Measurements from ENCODE around the gene ASB13.

Gene ASB13

DNA sequence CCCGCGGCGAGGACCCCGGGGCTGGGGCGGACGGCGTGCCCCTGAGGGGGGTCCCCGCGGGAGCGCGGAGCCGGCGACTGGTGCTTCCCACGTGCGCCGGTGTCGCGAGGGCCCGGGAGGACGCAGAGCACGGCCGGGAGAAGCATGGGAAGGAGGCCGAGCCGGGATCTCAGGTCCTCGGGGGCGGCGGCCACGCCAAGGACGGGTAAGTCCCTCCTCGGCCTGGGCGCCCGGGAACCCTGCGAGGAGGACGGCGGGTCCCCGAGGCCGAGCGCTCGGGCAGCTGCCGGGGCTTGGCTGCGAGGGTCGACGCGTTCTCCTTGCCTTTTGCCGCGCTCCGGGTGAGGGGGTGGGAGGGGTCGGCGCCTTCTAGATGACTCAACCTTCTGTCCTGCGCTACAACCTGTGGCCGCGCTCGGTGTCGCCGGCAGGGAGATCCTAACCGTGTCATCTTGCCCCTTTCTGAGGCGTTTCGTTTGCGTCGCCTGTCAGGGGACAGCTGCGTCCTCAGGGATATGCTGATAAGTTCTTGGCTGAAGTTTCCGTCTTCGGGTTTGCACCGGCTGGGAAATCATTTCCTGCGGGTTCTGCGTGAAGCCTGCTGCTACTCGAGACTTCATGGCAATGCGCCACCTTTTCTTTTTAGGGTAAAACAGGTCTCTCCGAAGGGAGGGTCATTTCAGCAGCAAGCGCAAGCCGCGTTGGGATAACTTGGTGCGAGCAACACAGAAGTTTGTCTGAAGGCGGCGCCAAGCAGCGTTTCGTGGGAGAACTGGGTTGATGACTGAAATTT lies 18.8 kb upstream of the ASB13 start:
- Mint-ChIP-seq H3K4me3 (peak overlapping the region; percentile 97), H3K27ac (ENCODE audit: low read depth) (peak overlapping the region; percentile 98), H3K9me3 (no peaks in the 10 kb centered on the region), H3K27me3 (peaks cover 2% of the 10 kb centered on the region), H3K36me3 (ENCODE audit: insufficient read depth) (peaks cover 12% of the 10 kb centered on the region), H3K4me1 (peaks cover 43% of the 10 kb centered on the region)
- ATAC-seq (replicated peaks; ENCODE audit: extremely low read depth, poor library complexity, severe bottlenecking): peak; percentile 72
- DNase-seq (ENCODE audit: low spot score in 2 of 2): peak; percentile 46 to 55

DNA sequence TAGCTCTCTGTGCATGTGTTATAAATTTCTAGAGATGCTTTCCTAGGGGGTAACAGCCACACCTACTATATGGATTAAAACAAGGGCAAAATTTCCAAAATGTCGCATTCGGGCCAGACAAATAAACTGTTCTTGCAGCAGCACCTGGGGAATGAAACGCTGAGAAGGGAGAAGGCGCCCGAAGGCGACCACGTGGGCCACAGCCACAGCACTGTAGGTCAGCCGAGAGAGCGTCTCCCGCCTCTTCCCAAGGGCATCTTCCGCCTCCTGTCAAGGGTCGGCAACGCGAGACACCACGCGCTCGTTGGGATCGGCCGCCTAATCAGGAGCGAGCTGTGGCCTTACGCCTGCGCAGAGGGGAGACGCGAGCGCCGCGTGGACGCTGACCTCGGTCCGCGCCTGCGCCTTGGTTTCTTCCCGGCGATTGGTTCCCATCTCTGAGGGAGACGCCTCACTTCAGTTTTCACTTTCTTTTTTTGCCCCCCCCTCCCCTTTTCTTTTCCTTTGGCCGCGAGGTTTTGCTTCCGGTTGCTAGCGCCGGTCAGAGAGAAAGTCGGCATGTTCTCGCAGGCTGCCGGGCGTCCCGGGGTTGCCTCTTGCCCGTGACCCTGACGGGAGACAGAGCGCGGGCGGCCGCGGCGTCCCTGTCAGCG lies 18.0 kb upstream of the ASB13 start, which contains the start of gene TASOR2:
Gene TASOR2, plus strand, starts transcription at position 521 of the 653 bp plus-strand sequence. CDS start 35,805 bp downstream, outside the sequence.
- Mint-ChIP-seq H3K4me3 (peak within 1 kb of the TSS; percentile 97), H3K27ac (ENCODE audit: low read depth) (peak within 1 kb of the TSS; percentile 98), H3K27me3 (peaks cover 9% of the 10 kb centered on the region), H3K9me3 (no peaks in the 10 kb centered on the region), H3K36me3 (ENCODE audit: insufficient read depth) (peaks cover 12% of the 10 kb centered on the region), H3K4me1 (peaks cover 42% of the 10 kb centered on the region)
- ATAC-seq (replicated peaks; ENCODE audit: extremely low read depth, poor library complexity, severe bottlenecking) (peak; percentile 82), DNase-seq (ENCODE audit: low spot score in 2 of 2) (peak; percentile 84)

DNA sequence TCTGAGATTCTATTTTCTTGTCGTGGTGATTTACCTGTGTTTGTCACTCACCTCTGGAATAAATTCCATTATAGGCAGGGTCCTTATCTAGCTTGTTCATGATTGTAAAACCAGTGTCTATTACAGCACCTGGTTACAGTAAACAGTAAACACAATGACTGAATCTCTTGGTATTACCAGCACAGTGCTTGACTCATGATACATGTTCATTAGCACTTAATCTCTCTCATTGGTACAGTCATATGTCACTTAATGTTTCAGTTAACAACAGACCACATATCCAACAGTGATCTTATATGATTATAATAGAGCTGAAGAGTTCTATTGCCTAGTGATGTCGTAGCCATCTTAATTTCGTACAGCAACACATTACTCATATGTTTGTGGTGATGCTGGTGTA lies 16.7 kb upstream of the ASB13 start:
- H3K9me3 Mint-ChIP-seq: no peaks in the 10 kb centered on the region
- no peak for ATAC-seq (replicated peaks; ENCODE audit: extremely low read depth, poor library complexity, severe bottlenecking)

DNA sequence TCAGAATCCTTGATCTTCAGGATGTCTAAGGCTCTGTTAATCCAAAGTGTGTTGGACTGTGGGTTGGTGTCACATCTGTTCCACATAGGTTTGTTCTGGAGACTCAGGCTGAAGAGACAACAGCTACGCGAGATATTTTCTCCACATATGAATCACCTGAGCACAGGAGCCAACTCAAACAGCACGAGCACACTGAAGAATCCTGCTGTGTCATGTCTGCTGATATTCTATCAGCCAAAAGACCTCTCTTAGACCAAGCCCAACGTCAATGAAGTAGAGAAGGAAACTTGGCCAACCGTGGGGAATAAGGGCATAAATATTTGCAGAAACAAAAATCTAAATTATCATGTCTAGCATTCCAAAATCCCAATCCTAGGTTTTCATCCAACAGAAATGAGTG lies 15.5 kb upstream of the ASB13 start:
- Mint-ChIP-seq H3K4me3 (no peak overlapping the region), H3K9me3 (no peaks in the 10 kb centered on the region), H3K27ac (ENCODE audit: low read depth) (no peak overlapping the region), H3K27me3 (peaks cover 34% of the 10 kb centered on the region), H3K4me1 (peaks cover 30% of the 10 kb centered on the region), H3K36me3 (ENCODE audit: insufficient read depth) (peaks cover 12% of the 10 kb centered on the region)
- ATAC-seq (replicated peaks; ENCODE audit: extremely low read depth, poor library complexity, severe bottlenecking) (no peak), DNase-seq (ENCODE audit: low spot score in 2 of 2) (no peak)

More for the DNA sequence above, 16.7 kb upstream of the ASB13 start:
- peaks cover 30% of the 10 kb centered on the region for H3K4me1 Mint-ChIP-seq
- H3K27me3 Mint-ChIP-seq: peaks cover 23% of the 10 kb centered on the region
- DNase-seq (ENCODE audit: low spot score in 2 of 2): no peak
- peaks cover 12% of the 10 kb centered on the region for H3K36me3 Mint-ChIP-seq (ENCODE audit: insufficient read depth)
- H3K4me3 Mint-ChIP-seq: peak overlapping the region; percentile 4
- H3K27ac Mint-ChIP-seq (ENCODE audit: low read depth): no peak overlapping the region

DNA sequence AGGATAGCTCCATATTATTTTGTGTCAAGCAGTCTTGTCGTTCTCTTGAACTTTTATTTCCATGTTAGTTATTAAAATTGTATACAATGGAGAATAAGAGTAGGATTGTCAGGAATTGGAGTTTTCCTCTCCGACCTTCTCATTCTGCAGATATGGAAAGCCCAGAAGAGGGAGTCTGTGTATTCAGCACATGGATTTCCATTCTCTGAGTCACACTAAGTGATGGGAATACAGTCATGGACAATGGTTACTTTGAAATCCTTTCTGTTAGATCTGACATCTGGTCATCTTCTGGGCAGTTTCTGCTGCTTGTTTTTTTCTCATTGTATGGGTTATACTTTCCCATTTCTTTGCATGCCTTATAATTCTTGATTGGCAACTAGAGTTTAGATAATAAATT lies 13.2 kb upstream of the ASB13 start:
- DNase-seq (ENCODE audit: low spot score in 2 of 2): no peak
- no peak for ATAC-seq (replicated peaks; ENCODE audit: extremely low read depth, poor library complexity, severe bottlenecking)
- Mint-ChIP-seq H3K27ac (ENCODE audit: low read depth) (no peak overlapping the region), H3K36me3 (ENCODE audit: insufficient read depth) (peaks cover 7% of the 10 kb centered on the region), H3K4me3 (no peak overlapping the region), H3K9me3 (no peaks in the 10 kb centered on the region), H3K27me3 (peaks cover 44% of the 10 kb centered on the region), H3K4me1 (peaks cover 13% of the 10 kb centered on the region)

DNA sequence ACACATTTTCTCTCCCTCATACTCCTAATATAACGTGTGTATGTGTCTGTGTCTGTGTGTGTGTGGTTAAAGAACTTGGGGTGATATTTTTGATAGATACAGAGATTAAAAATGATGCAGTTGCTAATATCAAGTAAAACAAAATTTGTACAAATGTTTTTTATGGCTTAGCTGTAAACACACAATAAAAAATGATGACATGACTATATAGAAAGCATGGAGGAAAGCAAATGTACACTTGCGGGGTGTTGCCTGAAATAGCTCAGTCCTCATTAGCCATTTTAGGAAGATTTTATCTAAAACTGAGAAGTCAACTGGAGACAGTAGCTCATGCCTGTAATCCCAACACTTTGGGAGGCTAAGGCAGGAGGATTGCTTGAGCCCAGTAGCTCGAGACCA lies 12.6 kb upstream of the ASB13 start:
- ATAC-seq (replicated peaks; ENCODE audit: extremely low read depth, poor library complexity, severe bottlenecking) (no peak), DNase-seq (ENCODE audit: low spot score in 2 of 2) (no peak)
- Mint-ChIP-seq H3K4me3 (no peak overlapping the region), H3K36me3 (ENCODE audit: insufficient read depth) (peaks cover 3% of the 10 kb centered on the region), H3K27me3 (peaks cover 50% of the 10 kb centered on the region), H3K27ac (ENCODE audit: low read depth) (no peak overlapping the region), H3K4me1 (peaks cover 7% of the 10 kb centered on the region), H3K9me3 (no peaks in the 10 kb centered on the region)

DNA sequence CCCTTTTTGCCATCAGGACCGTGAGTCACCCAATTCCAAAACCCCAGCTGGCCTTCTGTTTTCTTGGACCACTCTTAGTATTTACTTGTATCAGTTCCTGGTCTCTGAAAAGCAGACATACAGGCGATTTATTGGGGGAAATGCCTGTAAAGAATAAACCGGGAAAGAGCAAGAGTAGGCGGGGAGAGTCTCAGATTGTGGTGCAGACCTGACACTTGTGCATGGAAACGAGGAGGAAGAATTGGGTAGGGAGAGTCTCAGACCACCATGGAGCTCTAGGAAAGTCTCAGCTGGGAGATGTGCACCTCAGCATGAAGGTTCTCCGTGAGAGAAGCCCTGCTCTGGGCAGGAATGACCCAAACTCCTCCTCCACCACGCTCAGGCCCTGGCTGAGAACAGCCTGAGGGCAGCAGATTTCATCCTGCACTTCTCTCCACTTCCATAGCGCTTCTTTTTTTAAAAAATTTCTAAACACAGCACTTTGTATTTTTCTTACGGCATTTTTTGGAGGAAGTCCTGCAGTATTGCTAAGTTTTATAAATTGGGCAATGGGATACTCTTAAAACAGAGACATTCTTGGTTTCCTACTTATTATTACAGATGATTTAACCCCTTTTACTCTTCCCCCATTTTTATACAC lies 12.1 kb upstream of the ASB13 start:
- ATAC-seq (replicated peaks; ENCODE audit: extremely low read depth, poor library complexity, severe bottlenecking): no peak
- H3K27me3 Mint-ChIP-seq: peaks cover 55% of the 10 kb centered on the region

DNA sequence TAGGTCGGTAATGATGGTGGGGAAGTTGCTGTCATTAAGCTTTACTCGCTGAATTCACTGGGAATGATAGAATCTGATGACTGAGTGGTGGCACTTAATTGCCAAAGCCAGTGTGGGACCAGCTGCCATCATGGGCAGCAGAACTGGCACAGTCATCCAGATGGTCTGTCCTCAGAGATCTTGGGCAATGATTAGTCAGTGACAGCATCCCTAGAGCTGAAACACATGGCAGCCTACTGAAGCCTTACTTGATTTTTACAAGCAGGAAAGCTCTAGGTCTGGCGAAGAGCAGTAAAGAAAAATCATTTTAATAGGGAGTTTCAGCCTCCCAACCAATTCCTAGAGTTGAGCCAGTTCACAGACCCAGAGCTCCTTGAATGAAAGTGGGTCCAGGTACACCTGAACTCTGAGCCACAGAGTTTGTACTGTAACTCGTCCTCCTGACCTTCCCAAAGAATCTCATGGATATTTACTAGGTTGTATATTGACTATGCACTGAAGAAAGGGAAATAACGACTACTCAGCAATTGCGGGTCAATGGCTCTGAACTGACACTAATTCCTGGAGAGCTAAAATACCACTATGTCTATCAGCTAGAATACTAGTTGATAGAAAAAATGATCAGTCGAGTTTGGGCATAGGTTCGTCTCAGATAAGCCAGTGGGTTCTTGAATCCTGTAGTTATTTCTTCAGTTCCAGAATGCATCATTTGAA lies 4.4 kb upstream of the ASB13 start:
- no peak for DNase-seq (ENCODE audit: low spot score in 2 of 2)
- no peak overlapping the region for H3K27ac Mint-ChIP-seq (ENCODE audit: low read depth)

More for the DNA sequence above, 12.1 kb upstream of the ASB13 start:
- no peaks in the 10 kb centered on the region for H3K9me3 Mint-ChIP-seq
- H3K36me3 Mint-ChIP-seq (ENCODE audit: insufficient read depth): peaks cover 3% of the 10 kb centered on the region
- H3K4me3 Mint-ChIP-seq: no peak overlapping the region
- DNase-seq (ENCODE audit: low spot score in 2 of 2): no peak
- peaks cover 6% of the 10 kb centered on the region for H3K4me1 Mint-ChIP-seq
- H3K27ac Mint-ChIP-seq (ENCODE audit: low read depth): no peak overlapping the region

DNA sequence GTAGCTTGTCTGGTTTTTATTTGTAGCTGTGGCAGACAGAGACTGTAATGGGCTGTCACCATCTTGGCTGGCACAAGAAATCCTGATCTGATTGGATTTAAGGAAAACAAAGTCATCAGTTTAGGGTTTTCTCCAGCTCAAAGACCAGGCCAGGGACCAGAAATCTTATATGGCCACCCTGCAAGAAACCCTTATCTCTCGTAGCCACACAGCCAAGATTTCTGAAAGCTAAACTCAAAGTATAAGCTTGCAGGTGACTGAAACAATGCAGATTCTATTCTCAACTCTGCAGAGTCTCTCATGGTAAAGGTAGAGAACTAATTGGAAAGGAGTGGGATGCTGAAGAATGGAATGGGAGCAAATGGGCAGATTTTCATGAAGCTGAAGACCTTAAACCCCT lies 3.2 kb upstream of the ASB13 start:
- Mint-ChIP-seq H3K36me3 (ENCODE audit: insufficient read depth) (no peaks in the 10 kb centered on the region), H3K27ac (ENCODE audit: low read depth) (no peak overlapping the region), H3K4me3 (no peak overlapping the region), H3K4me1 (peaks cover 6% of the 10 kb centered on the region), H3K9me3 (no peaks in the 10 kb centered on the region), H3K27me3 (peaks cover 25% of the 10 kb centered on the region)
- no peak for ATAC-seq (replicated peaks; ENCODE audit: extremely low read depth, poor library complexity, severe bottlenecking)
- no peak for DNase-seq (ENCODE audit: low spot score in 2 of 2)

More for the DNA sequence above, 4.4 kb upstream of the ASB13 start:
- Mint-ChIP-seq H3K4me3 (no peak overlapping the region), H3K4me1 (peaks cover 6% of the 10 kb centered on the region), H3K27me3 (peaks cover 27% of the 10 kb centered on the region), H3K36me3 (ENCODE audit: insufficient read depth) (no peaks in the 10 kb centered on the region), H3K9me3 (no peaks in the 10 kb centered on the region)
- no peak for ATAC-seq (replicated peaks; ENCODE audit: extremely low read depth, poor library complexity, severe bottlenecking)

DNA sequence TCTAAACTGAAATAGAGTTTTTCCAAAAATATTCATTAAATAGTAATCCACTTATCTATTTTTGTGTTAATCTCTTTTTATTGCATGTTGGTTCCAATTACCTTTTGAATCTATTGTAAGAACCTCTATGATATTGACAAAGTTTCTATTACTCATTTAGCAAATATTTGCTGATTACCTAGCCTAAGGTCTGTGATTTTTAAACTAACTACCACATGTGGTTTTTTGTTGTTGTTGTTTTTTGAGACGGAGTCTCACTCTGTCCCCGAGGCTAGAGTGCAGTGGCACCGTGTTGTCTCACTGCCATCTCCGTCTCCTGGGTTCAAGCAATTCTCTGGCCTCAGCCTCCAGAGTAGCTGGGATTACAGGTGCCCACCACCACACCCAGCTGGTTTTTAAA lies 2.0 kb upstream of the ASB13 start:
- H3K4me3 Mint-ChIP-seq: no peak overlapping the region
- no peaks in the 10 kb centered on the region for H3K36me3 Mint-ChIP-seq (ENCODE audit: insufficient read depth)
- no peaks in the 10 kb centered on the region for H3K9me3 Mint-ChIP-seq
- no peak for ATAC-seq (replicated peaks; ENCODE audit: extremely low read depth, poor library complexity, severe bottlenecking)
- H3K4me1 Mint-ChIP-seq: peaks cover 6% of the 10 kb centered on the region
- peaks cover 13% of the 10 kb centered on the region for H3K27me3 Mint-ChIP-seq
- DNase-seq (ENCODE audit: low spot score in 2 of 2): no peak
- no peak overlapping the region for H3K27ac Mint-ChIP-seq (ENCODE audit: low read depth)

DNA sequence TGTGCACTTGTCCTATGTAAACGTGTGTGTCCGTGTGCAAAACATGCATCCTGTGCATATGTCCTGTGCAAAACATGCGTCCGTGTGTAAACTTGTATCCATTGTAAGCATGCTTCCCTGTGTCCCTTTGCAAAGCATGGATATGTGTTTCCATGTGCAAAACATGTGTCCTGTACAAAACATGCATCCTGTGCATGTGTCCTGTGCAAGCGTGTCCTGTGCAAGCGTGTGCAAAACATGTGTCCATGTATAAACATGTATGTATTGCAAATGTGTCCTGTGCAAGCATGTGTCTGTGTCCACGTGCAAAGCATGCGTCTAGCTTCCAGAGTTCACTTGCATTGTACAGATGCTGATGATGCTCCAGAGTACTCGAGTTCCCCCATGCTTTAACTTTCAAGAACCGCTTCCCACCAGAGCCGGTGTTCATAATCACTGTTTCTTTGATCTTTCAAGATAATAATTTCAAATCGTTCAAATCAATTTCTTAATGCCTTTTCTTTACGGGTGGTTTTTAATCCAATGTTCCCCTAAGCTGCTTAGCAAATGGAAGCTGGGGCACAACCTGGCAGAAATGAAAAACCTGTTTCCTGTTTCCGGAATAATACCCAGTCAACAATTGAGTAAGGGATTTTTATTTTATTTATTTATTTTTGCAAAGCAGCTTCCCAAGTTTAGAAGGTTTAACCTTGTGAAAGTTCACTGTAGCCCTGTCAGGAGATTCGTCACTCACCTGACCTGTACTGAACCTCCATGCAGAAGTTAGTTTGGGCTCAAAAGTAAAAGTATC lies 641 bp upstream of the ASB13 start:
- ATAC-seq (replicated peaks; ENCODE audit: extremely low read depth, poor library complexity, severe bottlenecking) (no peak), DNase-seq (ENCODE audit: low spot score in 2 of 2) (no peak)
- Mint-ChIP-seq H3K9me3 (no peaks in the 10 kb centered on the region), H3K4me1 (peaks cover 6% of the 10 kb centered on the region), H3K36me3 (ENCODE audit: insufficient read depth) (no peaks in the 10 kb centered on the region), H3K27me3 (no peaks in the 10 kb centered on the region), H3K27ac (ENCODE audit: low read depth) (no peak overlapping the region), H3K4me3 (peak overlapping the region; percentile 88)

Data from central memory CD8-positive, alpha-beta T cell (primary cell).